NCI-H524 treated with DMSO at 0.1 percent for 48 hours (cell line): Measurements from ENCODE around the gene CWC27.

ENCODE experiments used
- DNase-seq: peaks from one replicate; lab custom pipeline; 2025; lab: John Stamatoyannopoulos, UW

Gene CWC27

GRCh38 chr5:64923151-64923685, 154.5 kb downstream of the CWC27 start:
- DNase-seq: no peak

- no peak for DNase-seq
Measured at GRCh38 chr5:64925123-64925522, 156.4 kb downstream of the CWC27 start.

- no peak for DNase-seq
Measured at GRCh38 chr5:64929833-64930232, 161.1 kb downstream of the CWC27 start.

GRCh38 chr5:64930672-64931318, 162.1 kb downstream of the CWC27 start:
- DNase-seq: peak; percentile 15

GRCh38 chr5:64939422-64939771, 170.7 kb downstream of the CWC27 start:
- DNase-seq: peak; percentile 88

- DNase-seq: no peak
Measured at GRCh38 chr5:64939772-64940510, 171.2 kb downstream of the CWC27 start.

GRCh38 chr5:64942460-64942859, 173.7 kb downstream of the CWC27 start:
- DNase-seq: no peak

- no peak for DNase-seq
Measured at GRCh38 chr5:64944868-64945267, 176.1 kb downstream of the CWC27 start.

GRCh38 chr5:64947031-64947430, 178.3 kb downstream of the CWC27 start:
- DNase-seq: no peak

GRCh38 chr5:64947801-64948200, 179.1 kb downstream of the CWC27 start:
- no peak for DNase-seq

GRCh38 chr5:64949331-64949730, 180.6 kb downstream of the CWC27 start:
- no peak for DNase-seq

- DNase-seq: no peak
Measured at GRCh38 chr5:64952951-64953673, 184.4 kb downstream of the CWC27 start.

GRCh38 chr5:64954518-64954917, 185.8 kb downstream of the CWC27 start:
- no peak for DNase-seq

GRCh38 chr5:64958757-64959391, 190.1 kb downstream of the CWC27 start:
- DNase-seq: no peak

GRCh38 chr5:64963278-64963677, 194.5 kb downstream of the CWC27 start:
- no peak for DNase-seq

GRCh38 chr5:64968591-64969110, 199.9 kb downstream of the CWC27 start:
- no peak for DNase-seq

- no peak for DNase-seq
Measured at GRCh38 chr5:64969578-64969977, 200.8 kb downstream of the CWC27 start.

- DNase-seq: no peak
Measured at GRCh38 chr5:64971513-64971912, 202.8 kb downstream of the CWC27 start.

- DNase-seq: no peak
Measured at GRCh38 chr5:64971990-64972389, 203.3 kb downstream of the CWC27 start.

- DNase-seq: no peak
Measured at GRCh38 chr5:64972591-64972990, 203.9 kb downstream of the CWC27 start.

- DNase-seq: no peak
Measured at GRCh38 chr5:64973215-64973614, 204.5 kb downstream of the CWC27 start.

GRCh38 chr5:64977779-64978178, 209.0 kb downstream of the CWC27 start:
- DNase-seq: no peak
